Skeletal muscle tissue (tissue), 4 donors: ENCODE results near the gene ZBTB34. TPM values are rescaled to one million over a fixed set of nuclear protein-coding genes. Genes with fewer than 3 reads are reported as not detected.

Experiments used
- H3K27ac ChIP-seq: one replicate; pipeline ENCODE4 v1.7.0; 2013; ENCODE audit warnings: mild to moderate bottlenecking, low read depth, low read length, inconsistent platforms
- H3K27me3 ChIP-seq, 3 donors: one replicate each; pipeline ENCODE4 v1.7.0; 2013; ENCODE audit warnings: low read length in 3 of 3; ENCODE audit not compliant: control insufficient read depth in 3 of 3, insufficient read depth in 3 of 3
- H3K36me3 ChIP-seq, 3 donors: one replicate each; pipeline ENCODE4 v1.7.0; 2013; ENCODE audit warnings: low read length in 3 of 3; ENCODE audit not compliant: control insufficient read depth in 3 of 3, insufficient read depth in 3 of 3
- H3K4me1 ChIP-seq, 3 donors: one replicate each; pipeline ENCODE4 v1.7.0; 2013; ENCODE audit warnings: low read length in 3 of 3, mild to moderate bottlenecking in 3 of 3; ENCODE audit not compliant: control insufficient read depth in 3 of 3, insufficient read depth in 3 of 3
- H3K4me3 ChIP-seq, 3 donors: one replicate each; pipeline ENCODE4 v1.7.0; 2013; ENCODE audit warnings: low read length in 3 of 3
- H3K9ac ChIP-seq, 3 donors: one replicate each; pipeline ENCODE4 v1.7.0; 2013; ENCODE audit warnings: low read length in 3 of 3, mild to moderate bottlenecking in 3 of 3, moderate library complexity in 2 of 3, low read depth in 1 of 3
- H3K9me3 ChIP-seq, 3 donors: one replicate each; pipeline ENCODE4 v1.7.0; 2013; ENCODE audit warnings: low read length in 3 of 3; ENCODE audit not compliant: control insufficient read depth in 3 of 3
- total RNA-seq: library from RNA; depleted of rRNA; stranded (reverse); fragments of >200 nt; gene quantifications from one replicate; pipeline ENCODE4 v1.2.3, GENCODE V29; 2014
- donor health status: Osteomylitis.

The ZBTB34 gene
- total RNA-seq, 1 donor from 2014 or later, result 17.2 TPM

- no peak overlapping the region for H3K9ac ChIP-seq
- peaks cover 2 to 11% (median 7%) of the 10 kb centered on the region in 3 donors for H3K27me3 ChIP-seq
- H3K4me3 ChIP-seq, result no peak overlapping the region
- no peak overlapping the region for H3K27ac ChIP-seq
- H3K36me3 ChIP-seq, result no peaks in the 10 kb centered on the region
- H3K4me1 ChIP-seq, result peaks cover 5 to 12% (median 10%) of the 10 kb centered on the region in 3 donors
- no peaks in the 10 kb centered on the region for H3K9me3 ChIP-seq
Measured at GRCh38 chr9:126854734-126855133, 5.7 kb upstream of the ZBTB34 start.

- Histone ChIP-seq H3K4me1 (peaks cover 11 to 18% (median 13%) of the 10 kb centered on the region in 3 donors), H3K9me3 (no peaks in the 10 kb centered on the region), H3K36me3 (no peaks in the 10 kb centered on the region), H3K4me3 (no peak overlapping the region), H3K9ac (no peak overlapping the region), H3K27ac (no peak overlapping the region), H3K27me3 (peaks cover 2 to 9% (median 7%) of the 10 kb centered on the region in 3 donors)
Measured at GRCh38 chr9:126856326-126856877, 4.0 kb upstream of the ZBTB34 start.

- no peaks in the 10 kb centered on the region for H3K9me3 ChIP-seq
- no peak overlapping the region for H3K27ac ChIP-seq
- H3K27me3 ChIP-seq, result peaks cover 2 to 7% (median 3%) of the 10 kb centered on the region in 3 donors
- H3K9ac ChIP-seq, result peak overlapping the region in 1 of 3 donors; percentile 32
- peaks cover 21 to 28% (median 24%) of the 10 kb centered on the region in 3 donors for H3K4me1 ChIP-seq
- no peaks in the 10 kb centered on the region for H3K36me3 ChIP-seq
- no peak overlapping the region for H3K4me3 ChIP-seq
Measured at GRCh38 chr9:126857261-126857960, 3.0 kb upstream of the ZBTB34 start.

GRCh38 chr9:126859111-126859510, 1.3 kb upstream of the ZBTB34 start:
- Histone ChIP-seq H3K9ac (no peak overlapping the region), H3K27me3 (no peaks in the 10 kb centered on the region), H3K4me3 (no peak overlapping the region), H3K27ac (no peak overlapping the region), H3K4me1 (peaks cover 33 to 43% (median 38%) of the 10 kb centered on the region in 3 donors), H3K36me3 (peaks cover 0 to 2% (median 0%) of the 10 kb centered on the region in 3 donors), H3K9me3 (no peaks in the 10 kb centered on the region)

- Histone ChIP-seq H3K4me3 (peak overlapping the region; percentile 84 to 88 (median 86)), H3K9ac (peak overlapping the region; percentile 79 to 90 (median 88)), H3K9me3 (no peaks in the 10 kb centered on the region), H3K27me3 (no peaks in the 10 kb centered on the region), H3K27ac (peak overlapping the region; percentile 92), H3K36me3 (peaks cover 0 to 4% (median 0%) of the 10 kb centered on the region in 3 donors), H3K4me1 (peaks cover 42 to 56% (median 52%) of the 10 kb centered on the region in 3 donors)
Measured at GRCh38 chr9:126860757-126861466, 473 bp downstream of the ZBTB34 start.

GRCh38 chr9:126861707-126862103, 1.3 kb downstream of the ZBTB34 start:
- H3K27ac ChIP-seq, result peak overlapping the region; percentile 92
- H3K9me3 ChIP-seq, result no peaks in the 10 kb centered on the region
- H3K4me1 ChIP-seq, result peaks cover 44 to 60% (median 54%) of the 10 kb centered on the region in 3 donors
- peak overlapping the region; percentile 79 to 90 (median 88) for H3K9ac ChIP-seq
- no peaks in the 10 kb centered on the region for H3K27me3 ChIP-seq
- H3K4me3 ChIP-seq, result peak overlapping the region; percentile 84 to 88 (median 86)
- peaks cover 0 to 6% (median 0%) of the 10 kb centered on the region in 3 donors for H3K36me3 ChIP-seq

GRCh38 chr9:126862104-126862761, 1.8 kb downstream of the ZBTB34 start:
- Histone ChIP-seq H3K4me1 (peaks cover 44 to 59% (median 54%) of the 10 kb centered on the region in 3 donors), H3K27ac (peak overlapping the region; percentile 92), H3K9me3 (no peaks in the 10 kb centered on the region), H3K4me3 (peak overlapping the region; percentile 84 to 88 (median 86)), H3K9ac (peak overlapping the region; percentile 79 to 90 (median 88)), H3K36me3 (peaks cover 0 to 6% (median 0%) of the 10 kb centered on the region in 3 donors), H3K27me3 (no peaks in the 10 kb centered on the region)

GRCh38 chr9:126864771-126865170, 4.3 kb downstream of the ZBTB34 start:
- peaks cover 55 to 68% (median 58%) of the 10 kb centered on the region in 3 donors for H3K4me1 ChIP-seq
- no peak overlapping the region for H3K4me3 ChIP-seq
- H3K27ac ChIP-seq, result no peak overlapping the region

GRCh38 chr9:126869368-126869767, 8.9 kb downstream of the ZBTB34 start:
- no peak overlapping the region for H3K4me3 ChIP-seq
- no peak overlapping the region for H3K9ac ChIP-seq
- H3K9me3 ChIP-seq, result no peaks in the 10 kb centered on the region
- H3K4me1 ChIP-seq, result peaks cover 24 to 38% (median 30%) of the 10 kb centered on the region in 3 donors
- H3K27me3 ChIP-seq, result no peaks in the 10 kb centered on the region
- peaks cover 0 to 10% (median 5%) of the 10 kb centered on the region in 3 donors for H3K36me3 ChIP-seq
- H3K27ac ChIP-seq, result no peak overlapping the region

More at GRCh38 chr9:126864771-126865170, 4.3 kb downstream of the ZBTB34 start:
- Histone ChIP-seq H3K27me3 (no peaks in the 10 kb centered on the region), H3K9me3 (no peaks in the 10 kb centered on the region), H3K36me3 (peaks cover 0 to 12% (median 5%) of the 10 kb centered on the region in 3 donors), H3K9ac (no peak overlapping the region)
